ENCODE data around the gene UNCX. TPM values are rescaled to one million over a fixed set of nuclear protein-coding genes. Genes with fewer than 3 reads are reported as not detected.

Gene UNCX
- total RNA-seq, 1 experiment from 2014 or later = not detected

- DNase-seq (ENCODE audit: low spot score) = no peak
Observed at GRCh38 chr7:1218541-1219165, 14.0 kb upstream of the UNCX start.

- peak; percentile 18 for DNase-seq (ENCODE audit: low spot score)
Observed at GRCh38 chr7:1219498-1219897, 13.2 kb upstream of the UNCX start.

- DNase-seq (ENCODE audit: low spot score) = peak; percentile 22
Observed at GRCh38 chr7:1220000-1220726, 12.5 kb upstream of the UNCX start.

- no peak for DNase-seq (ENCODE audit: low spot score)
Observed at GRCh38 chr7:1220977-1221745, 11.5 kb upstream of the UNCX start.

GRCh38 chr7:1223196-1223981, 9.3 kb upstream of the UNCX start:
- no peak for DNase-seq (ENCODE audit: low spot score)

- DNase-seq (ENCODE audit: low spot score) = no peak
Observed at GRCh38 chr7:1224086-1224716, 8.5 kb upstream of the UNCX start.

- no peak for DNase-seq (ENCODE audit: low spot score)
Observed at GRCh38 chr7:1225030-1225429, 7.6 kb upstream of the UNCX start.

GRCh38 chr7:1225441-1226185, 7.1 kb upstream of the UNCX start:
- DNase-seq (ENCODE audit: low spot score) = no peak

- no peak for DNase-seq (ENCODE audit: low spot score)
Observed at GRCh38 chr7:1226186-1226901, 6.3 kb upstream of the UNCX start.

- DNase-seq (ENCODE audit: low spot score) = no peak
Observed at GRCh38 chr7:1227071-1227804, 5.4 kb upstream of the UNCX start.

GRCh38 chr7:1227814-1228544, 4.7 kb upstream of the UNCX start:
- no peak for DNase-seq (ENCODE audit: low spot score)

- DNase-seq (ENCODE audit: low spot score) = no peak
Observed at GRCh38 chr7:1228545-1229201, 4.0 kb upstream of the UNCX start.

GRCh38 chr7:1229202-1229947, 3.3 kb upstream of the UNCX start:
- no peak for DNase-seq (ENCODE audit: low spot score)

- DNase-seq (ENCODE audit: low spot score) = no peak
Observed at GRCh38 chr7:1229956-1230355, 2.7 kb upstream of the UNCX start.

- no peak for DNase-seq (ENCODE audit: low spot score)
Observed at GRCh38 chr7:1230411-1231213, 2.1 kb upstream of the UNCX start.
